Neural progenitor cell (in vitro differentiated cells): Measurements from ENCODE around the gene VILL.

ENCODE experiments used
- CTCF ChIP-seq: fragments of 200-600 bp; sonication (generic); IDR thresholded peaks from 2 replicates; pipeline ENCODE4 v1.5.1; 2017; ENCODE audit warnings: antibody characterized with exemption, mild to moderate bottlenecking
- EZH2 ChIP-seq: fragments of 200-600 bp; sonication (generic); IDR thresholded peaks from 2 replicates; pipeline ENCODE4 v1.6.1; 2017; ENCODE audit warnings: antibody characterized with exemption, mild to moderate bottlenecking, moderate library complexity
- EZH2phosphoT487 ChIP-seq: fragments of 200-600 bp; sonication (generic); IDR thresholded peaks from 2 replicates; pipeline ENCODE4 v1.6.1; 2017; ENCODE audit warnings: antibody characterized with exemption

GRCh38 chr3:37973246-37974054 is 17.1 kb upstream of the VILL start:
- no peak for TF ChIP-seq EZH2phosphoT487
- TF ChIP-seq CTCF: no peak
- TF ChIP-seq EZH2: no peak
